PC-9 (cell line): ENCODE data around the gene ASB13.

Source experiments
- EZH2 ChIP-seq: fragments of 200-600 bp; sonication (generic); IDR thresholded peaks from 2 replicates; pipeline ENCODE4 v1.8.0; 2017; ENCODE audit warnings: antibody characterized with exemption, low read depth
- TF ChIP-seq, protein P1 (sequence below): fragments of 200-600 bp; sonication (generic); conservative IDR thresholded peaks from 2 replicates; pipeline ENCODE4 v1.6.1; 2017; ENCODE audit warnings: mixed run types, antibody characterized with exemption, mild to moderate bottlenecking, moderate library complexity

DNA sequence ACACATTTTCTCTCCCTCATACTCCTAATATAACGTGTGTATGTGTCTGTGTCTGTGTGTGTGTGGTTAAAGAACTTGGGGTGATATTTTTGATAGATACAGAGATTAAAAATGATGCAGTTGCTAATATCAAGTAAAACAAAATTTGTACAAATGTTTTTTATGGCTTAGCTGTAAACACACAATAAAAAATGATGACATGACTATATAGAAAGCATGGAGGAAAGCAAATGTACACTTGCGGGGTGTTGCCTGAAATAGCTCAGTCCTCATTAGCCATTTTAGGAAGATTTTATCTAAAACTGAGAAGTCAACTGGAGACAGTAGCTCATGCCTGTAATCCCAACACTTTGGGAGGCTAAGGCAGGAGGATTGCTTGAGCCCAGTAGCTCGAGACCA is 12.6 kb upstream of the ASB13 start:
- TF ChIP-seq, protein P1, sequence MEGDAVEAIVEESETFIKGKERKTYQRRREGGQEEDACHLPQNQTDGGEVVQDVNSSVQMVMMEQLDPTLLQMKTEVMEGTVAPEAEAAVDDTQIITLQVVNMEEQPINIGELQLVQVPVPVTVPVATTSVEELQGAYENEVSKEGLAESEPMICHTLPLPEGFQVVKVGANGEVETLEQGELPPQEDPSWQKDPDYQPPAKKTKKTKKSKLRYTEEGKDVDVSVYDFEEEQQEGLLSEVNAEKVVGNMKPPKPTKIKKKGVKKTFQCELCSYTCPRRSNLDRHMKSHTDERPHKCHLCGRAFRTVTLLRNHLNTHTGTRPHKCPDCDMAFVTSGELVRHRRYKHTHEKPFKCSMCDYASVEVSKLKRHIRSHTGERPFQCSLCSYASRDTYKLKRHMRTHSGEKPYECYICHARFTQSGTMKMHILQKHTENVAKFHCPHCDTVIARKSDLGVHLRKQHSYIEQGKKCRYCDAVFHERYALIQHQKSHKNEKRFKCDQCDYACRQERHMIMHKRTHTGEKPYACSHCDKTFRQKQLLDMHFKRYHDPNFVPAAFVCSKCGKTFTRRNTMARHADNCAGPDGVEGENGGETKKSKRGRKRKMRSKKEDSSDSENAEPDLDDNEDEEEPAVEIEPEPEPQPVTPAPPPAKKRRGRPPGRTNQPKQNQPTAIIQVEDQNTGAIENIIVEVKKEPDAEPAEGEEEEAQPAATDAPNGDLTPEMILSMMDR: no peak
- TF ChIP-seq EZH2: no peak
